Measurements from ENCODE around the gene STIM1.
"Not testable (repeated sequence)": the region's sequence is repeated elsewhere in the genome, so short reads cannot be mapped to it uniquely, and the experiment has no call there.

The STIM1 gene

GRCh38 chr11:3890014-3890413 is 34.5 kb downstream of the STIM1 start:
- DNase-seq, result no peak

GRCh38 chr11:3890806-3891205 is 35.3 kb downstream of the STIM1 start:
- no peak for DNase-seq

- no peak for DNase-seq
Measured at GRCh38 chr11:3891751-3892150, 36.3 kb downstream of the STIM1 start.

- no peak for DNase-seq
Measured at GRCh38 chr11:3892156-3892555, 36.7 kb downstream of the STIM1 start.

- DNase-seq, result no peak
Measured at GRCh38 chr11:3893311-3893710, 37.8 kb downstream of the STIM1 start.

GRCh38 chr11:3894128-3894731 is 38.8 kb downstream of the STIM1 start:
- no peak for DNase-seq

GRCh38 chr11:3896644-3897043 is 41.2 kb downstream of the STIM1 start:
- no peak for DNase-seq

GRCh38 chr11:3900230-3900629 is 44.8 kb downstream of the STIM1 start:
- DNase-seq, result not testable (repeated sequence)

- no peak for DNase-seq
Measured at GRCh38 chr11:3901249-3902025, 46.0 kb downstream of the STIM1 start.

GRCh38 chr11:3902441-3902840 is 47.0 kb downstream of the STIM1 start:
- DNase-seq, result no peak

- no peak for DNase-seq
Measured at GRCh38 chr11:3903207-3903896, 47.9 kb downstream of the STIM1 start.

GRCh38 chr11:3904228-3904627 is 48.8 kb downstream of the STIM1 start:
- DNase-seq, result no peak

- no peak for DNase-seq
Measured at GRCh38 chr11:3905080-3905953, 49.9 kb downstream of the STIM1 start.

- DNase-seq, result no peak
Measured at GRCh38 chr11:3906166-3906565, 50.7 kb downstream of the STIM1 start.

- DNase-seq, result no peak
Measured at GRCh38 chr11:3907590-3907989, 52.1 kb downstream of the STIM1 start.

GRCh38 chr11:3909901-3910300 is 54.4 kb downstream of the STIM1 start:
- DNase-seq, result no peak

GRCh38 chr11:3911908-3912505 is 56.5 kb downstream of the STIM1 start:
- DNase-seq, result no peak

GRCh38 chr11:3913921-3914320 is 58.5 kb downstream of the STIM1 start:
- DNase-seq, result no peak

- DNase-seq, result no peak
Measured at GRCh38 chr11:3914805-3915204, 59.3 kb downstream of the STIM1 start.

GRCh38 chr11:3916962-3917361 is 61.5 kb downstream of the STIM1 start:
- DNase-seq, result no peak

GRCh38 chr11:3920148-3920852 is 64.8 kb downstream of the STIM1 start:
- no peak for DNase-seq

- no peak for DNase-seq
Measured at GRCh38 chr11:3922056-3922455, 66.6 kb downstream of the STIM1 start.

Measured in NCI-H1694 (cell line).